Subcutaneous abdominal adipose tissue (tissue), 5 donors: ENCODE measurements around the gene MYRF.

Experiments
- H3K27ac ChIP-seq: one replicate; pipeline ENCODE4 v1.7.0; 2013; ENCODE audit warnings: low read depth, mild to moderate bottlenecking, inconsistent platforms, low read length, moderate library complexity
- H3K27me3 ChIP-seq, 5 donors: one replicate each; pipeline ENCODE4 v1.7.0; 2013; ENCODE audit warnings: low read length in 5 of 5, inconsistent platforms in 1 of 5; ENCODE audit not compliant: control insufficient read depth in 5 of 5, insufficient read depth in 4 of 5
- H3K36me3 ChIP-seq, 5 donors: one replicate each; pipeline ENCODE4 v1.7.0; 2013; ENCODE audit warnings: low read length in 5 of 5; ENCODE audit not compliant: control insufficient read depth in 5 of 5, insufficient read depth in 5 of 5
- H3K4me1 ChIP-seq, 5 donors: one replicate each; pipeline ENCODE4 v1.7.0; 2013; ENCODE audit warnings: low read length in 5 of 5, mild to moderate bottlenecking in 3 of 5, moderate library complexity in 1 of 5; ENCODE audit not compliant: control insufficient read depth in 5 of 5, insufficient read depth in 5 of 5
- H3K4me3 ChIP-seq, 5 donors: one replicate each; pipeline ENCODE4 v1.7.0; 2013; ENCODE audit warnings: low read length in 5 of 5, low read depth in 1 of 5
- H3K9ac ChIP-seq, 5 donors: one replicate each; pipeline ENCODE4 v1.7.0; 2013; ENCODE audit warnings: low read length in 5 of 5, mild to moderate bottlenecking in 4 of 5, moderate library complexity in 3 of 5
- H3K9me3 ChIP-seq, 5 donors: one replicate each; pipeline ENCODE4 v1.7.0; 2013; ENCODE audit warnings: low read length in 5 of 5; ENCODE audit not compliant: control insufficient read depth in 5 of 5
- donor health status: healthy.
- donor health status: healthy.
- donor health status: healthy.
- donor health status: healthy.
- donor health status: healthy.

The MYRF gene

GRCh38 chr11:61800331-61801281 is 48.2 kb downstream of the MYRF start:
- no peak overlapping the region for H3K9ac ChIP-seq
- H3K27ac ChIP-seq: no peak overlapping the region
- no peaks in the 10 kb centered on the region for H3K27me3 ChIP-seq
- H3K36me3 ChIP-seq: peaks cover 0 to 47% (median 32%) of the 10 kb centered on the region in 5 donors
- no peaks in the 10 kb centered on the region for H3K9me3 ChIP-seq
- H3K4me1 ChIP-seq: peaks cover 0 to 12% (median 0%) of the 10 kb centered on the region in 5 donors
- H3K4me3 ChIP-seq: no peak overlapping the region

- peaks cover 0 to 54% (median 33%) of the 10 kb centered on the region in 5 donors for H3K36me3 ChIP-seq
- H3K4me3 ChIP-seq: no peak overlapping the region
- H3K27me3 ChIP-seq: no peaks in the 10 kb centered on the region
- H3K9ac ChIP-seq: no peak overlapping the region
- no peak overlapping the region for H3K27ac ChIP-seq
- H3K4me1 ChIP-seq: peaks cover 0 to 7% (median 0%) of the 10 kb centered on the region in 5 donors
- no peaks in the 10 kb centered on the region for H3K9me3 ChIP-seq
Observed at GRCh38 chr11:61802605-61803004, 50.2 kb downstream of the MYRF start.

- Histone ChIP-seq H3K4me3 (no peak overlapping the region), H3K9me3 (no peaks in the 10 kb centered on the region), H3K4me1 (peaks cover 0 to 7% (median 0%) of the 10 kb centered on the region in 5 donors), H3K27me3 (no peaks in the 10 kb centered on the region), H3K27ac (no peak overlapping the region), H3K9ac (peak overlapping the region in 1 of 5 donors; percentile 30), H3K36me3 (peaks cover 0 to 66% (median 42%) of the 10 kb centered on the region in 5 donors)
Observed at GRCh38 chr11:61803889-61804647, 51.6 kb downstream of the MYRF start.

DNA sequence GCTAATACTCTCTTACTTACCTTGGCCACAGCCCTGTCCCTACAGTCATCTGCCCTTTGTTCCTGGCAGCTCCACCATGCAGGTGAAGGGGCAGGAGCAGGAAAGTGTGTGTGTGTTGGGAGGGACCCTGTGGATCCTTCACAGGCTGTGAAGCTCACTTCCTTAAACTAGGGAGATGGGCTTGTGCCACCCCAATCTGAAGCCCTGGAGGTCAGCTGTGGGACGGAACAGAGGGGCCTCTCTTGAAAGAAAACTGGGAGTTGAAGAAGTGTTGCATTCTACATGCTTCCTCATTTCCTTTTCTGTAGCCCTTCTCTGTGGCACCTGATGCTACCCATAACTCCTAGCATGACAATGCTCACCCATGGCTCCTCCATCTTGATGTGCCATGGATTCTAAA is 52.7 kb downstream of the MYRF start:
- Histone ChIP-seq H3K9ac (peak overlapping the region in 1 of 5 donors; percentile 29), H3K4me1 (peaks cover 0 to 7% (median 0%) of the 10 kb centered on the region in 5 donors), H3K36me3 (peaks cover 0 to 73% (median 50%) of the 10 kb centered on the region in 5 donors), H3K9me3 (no peaks in the 10 kb centered on the region), H3K27ac (no peak overlapping the region), H3K27me3 (no peaks in the 10 kb centered on the region), H3K4me3 (no peak overlapping the region)

- peaks cover 0 to 7% (median 0%) of the 10 kb centered on the region in 5 donors for H3K4me1 ChIP-seq
- H3K4me3 ChIP-seq: no peak overlapping the region
- no peak overlapping the region for H3K27ac ChIP-seq
- peaks cover 0 to 78% (median 58%) of the 10 kb centered on the region in 5 donors for H3K36me3 ChIP-seq
- H3K27me3 ChIP-seq: no peaks in the 10 kb centered on the region
- no peak overlapping the region for H3K9ac ChIP-seq
- no peaks in the 10 kb centered on the region for H3K9me3 ChIP-seq
Observed at GRCh38 chr11:61806785-61807184, 54.3 kb downstream of the MYRF start.

DNA sequence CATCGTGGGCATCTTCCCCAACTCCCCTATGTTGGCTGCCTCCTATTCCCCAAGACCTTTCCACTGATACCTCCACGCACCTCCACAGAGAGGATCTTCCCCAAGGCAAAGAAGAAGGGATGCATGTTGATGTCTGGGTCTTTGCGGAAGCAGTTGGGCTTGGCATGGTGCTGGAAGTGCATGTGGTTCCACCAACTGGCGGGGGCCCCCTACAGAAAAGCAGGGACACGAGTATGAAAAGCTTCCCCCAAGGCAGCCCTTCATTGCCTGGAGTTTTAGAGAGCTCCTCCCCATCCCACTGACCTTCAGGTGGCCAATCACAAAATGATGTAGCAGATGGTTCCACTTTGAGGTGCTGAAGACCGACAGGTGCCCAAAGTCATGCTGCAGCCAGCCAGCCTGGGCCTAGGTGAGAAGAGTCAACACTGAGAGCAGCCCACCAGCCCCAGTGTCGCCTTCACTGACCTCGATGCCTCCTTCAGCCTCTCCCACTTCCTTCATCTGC is 58.3 kb downstream of the MYRF start:
- H3K27ac ChIP-seq: no peak overlapping the region
- no peaks in the 10 kb centered on the region for H3K27me3 ChIP-seq
- peaks cover 0 to 51% (median 48%) of the 10 kb centered on the region in 5 donors for H3K36me3 ChIP-seq
- H3K4me3 ChIP-seq: no peak overlapping the region
- H3K9me3 ChIP-seq: no peaks in the 10 kb centered on the region
- peaks cover 0 to 16% (median 11%) of the 10 kb centered on the region in 5 donors for H3K4me1 ChIP-seq
- H3K9ac ChIP-seq: no peak overlapping the region

DNA sequence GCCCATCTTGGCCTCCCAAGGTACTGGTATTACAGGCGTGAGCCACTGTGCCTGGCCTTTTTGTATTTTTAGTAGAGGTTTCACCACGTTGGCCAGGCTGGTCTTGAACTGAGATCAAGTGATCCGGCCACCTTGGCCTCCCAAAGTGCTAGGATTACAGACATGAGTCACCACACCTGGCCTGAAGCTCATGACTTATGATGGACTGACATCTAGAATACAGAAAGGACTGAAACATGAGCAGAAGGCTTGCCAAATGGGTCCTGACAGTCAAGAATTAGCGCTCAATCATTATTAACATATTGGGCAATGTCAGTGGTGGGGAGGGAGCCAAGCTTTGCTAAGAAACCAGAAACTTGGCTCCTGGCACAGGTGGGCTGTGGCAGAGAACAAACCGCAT is 59.4 kb downstream of the MYRF start:
- H3K36me3 ChIP-seq: peaks cover 0 to 44% (median 41%) of the 10 kb centered on the region in 5 donors
- peaks cover 0 to 25% (median 20%) of the 10 kb centered on the region in 5 donors for H3K4me1 ChIP-seq
- H3K9ac ChIP-seq: no peak overlapping the region
- no peak overlapping the region for H3K4me3 ChIP-seq
- H3K9me3 ChIP-seq: no peaks in the 10 kb centered on the region
- H3K27ac ChIP-seq: no peak overlapping the region
- no peaks in the 10 kb centered on the region for H3K27me3 ChIP-seq

DNA sequence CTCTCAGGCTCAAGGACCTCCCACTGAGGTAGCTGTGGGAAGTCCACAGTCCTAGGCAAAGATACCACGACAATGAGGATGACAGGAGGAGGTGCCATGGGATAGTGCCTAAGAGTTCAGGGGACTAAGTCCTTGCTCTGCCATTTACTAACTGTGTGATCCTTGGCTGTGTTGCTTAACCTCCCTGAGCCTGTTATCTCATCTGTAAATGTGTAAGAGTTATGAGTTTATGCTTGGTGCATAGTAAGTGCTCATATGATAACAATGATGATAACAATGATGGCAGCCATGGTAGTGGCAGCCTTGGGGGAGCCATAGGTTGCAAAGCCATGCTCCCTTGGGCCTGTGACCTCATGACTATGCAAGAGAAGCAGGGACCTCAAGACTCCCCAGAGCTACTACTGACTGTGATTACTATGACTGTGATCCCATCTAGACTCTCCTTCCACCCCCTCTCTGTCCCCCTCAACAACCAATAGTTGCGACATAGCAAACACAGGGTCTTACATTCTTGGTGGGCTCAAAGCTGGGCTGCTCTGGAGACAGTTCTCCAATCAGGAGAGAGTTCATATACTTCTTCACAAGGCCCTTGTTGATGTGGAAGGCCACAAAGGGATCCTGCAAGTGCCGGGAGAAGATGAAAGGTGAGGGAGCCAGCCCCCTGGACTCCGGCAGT is 60.4 kb downstream of the MYRF start:
- Histone ChIP-seq H3K27me3 (no peaks in the 10 kb centered on the region), H3K4me3 (no peak overlapping the region), H3K36me3 (peaks cover 0 to 38% (median 37%) of the 10 kb centered on the region in 5 donors)

DNA sequence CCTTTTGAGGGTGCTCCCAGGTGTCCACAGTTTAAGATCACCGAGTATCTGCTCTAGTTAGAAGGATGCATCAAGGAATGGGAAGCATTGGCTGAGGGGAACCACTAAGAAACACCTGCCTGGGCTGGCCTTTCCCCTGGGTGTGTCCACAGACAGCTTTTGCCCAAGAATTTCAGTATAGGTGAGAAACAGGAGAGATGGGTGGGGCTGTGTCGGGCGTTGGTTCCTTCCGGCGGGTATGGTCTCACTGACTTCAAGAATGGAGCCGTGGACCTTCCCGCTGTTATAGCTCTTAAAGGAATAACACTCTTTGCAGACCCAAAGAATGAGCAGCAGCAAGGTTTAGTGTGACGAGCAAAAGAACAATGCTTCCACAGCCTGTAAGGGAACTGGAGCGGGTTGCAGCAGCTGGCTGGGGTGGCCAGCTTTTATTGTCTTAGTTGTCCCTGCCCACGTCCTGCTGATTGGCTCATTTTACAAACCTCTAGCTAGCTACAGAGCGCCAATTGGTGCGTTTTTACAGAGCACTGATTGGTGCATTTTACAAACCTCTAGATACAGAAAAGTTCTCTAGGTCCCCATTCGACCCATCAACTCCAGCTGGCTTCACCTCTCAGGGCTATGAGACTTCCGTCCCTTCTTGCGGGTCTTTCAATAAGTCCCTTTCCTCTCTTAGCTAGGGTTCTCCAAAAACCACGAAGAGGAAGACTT is 62.0 kb downstream of the MYRF start:
- peaks cover 0 to 36% (median 28%) of the 10 kb centered on the region in 5 donors for H3K4me1 ChIP-seq
- peak overlapping the region; percentile 82 to 90 (median 89) for H3K4me3 ChIP-seq
- no peaks in the 10 kb centered on the region for H3K9me3 ChIP-seq
- H3K27ac ChIP-seq: peak overlapping the region; percentile 81
- H3K9ac ChIP-seq: peak overlapping the region in 4 of 5 donors; percentile 57 to 73 (median 64)
- no peaks in the 10 kb centered on the region for H3K27me3 ChIP-seq
- peaks cover 0 to 31% (median 27%) of the 10 kb centered on the region in 5 donors for H3K36me3 ChIP-seq

More for the DNA sequence above, 60.4 kb downstream of the MYRF start:
- no peak overlapping the region for H3K27ac ChIP-seq
- H3K4me1 ChIP-seq: peaks cover 0 to 34% (median 26%) of the 10 kb centered on the region in 5 donors
- H3K9ac ChIP-seq: no peak overlapping the region
- H3K9me3 ChIP-seq: no peaks in the 10 kb centered on the region
